A549 (cell line): ENCODE data around the gene TRERF1. TPM values are rescaled to one million over a fixed set of nuclear protein-coding genes. Genes with fewer than 3 reads are reported as not detected.

Experiments
- ATAC-seq, 2 experiments: fragments of 200-7000 bp in 1 of 2; fragments of >200 bp in 1 of 2; cut with Nextera tagmentation in 1 of 2; cut with Tn5 transposase in 1 of 2; 3 replicates each; pipeline versions ENCODE4 v1.8.0 to v1.9.1; 2018 to 2020; ENCODE audit warnings: mild to moderate bottlenecking in 1 of 2, moderate library complexity in 1 of 2
- CTCF ChIA-PET: fragments of 300-600 bp; sonication (Branson Sonifier 250); formaldehyde crosslinking; extraction: SDS; loops from one replicate; lab custom pipeline; 2021; ENCODE audit warnings: antibody characterized with exemption, inconsistent platforms; lab: Yijun Ruan, JAX
- POLR2A ChIA-PET: fragments of 350-600 bp; formaldehyde crosslinking; extraction: SDS; loops from one replicate; lab custom pipeline; 2021; ENCODE audit warnings: antibody characterized with exemption, inconsistent platforms; lab: Yijun Ruan, JAX
- DNase-seq, 2 experiments: peaks; one replicate each; pipeline versions ENCODE4 v3.0.0 to v3.0.0-alpha.2; 2011 to 2016; ENCODE audit warnings: low read depth in 1 of 2, low spot score in 1 of 2
- FAIRE-seq: peaks from 2 replicates; lab custom pipeline; 2011; peaks lifted over from hg19 to GRCh38; lab: Jason Lieb, UNC
- H3K27ac ChIP-seq, 2 experiments: fragments of >200 bp; sonication (Bioruptor Twin); formaldehyde crosslinking; 3 replicates each; pipeline ENCODE4 v1.5.1; 2016 to 2017
- H3K4me1 ChIP-seq: fragments of >200 bp; sonication (Bioruptor Twin); formaldehyde crosslinking; 3 replicates; pipeline ENCODE4 v1.6.1; 2016
- H3K4me2 ChIP-seq: fragments of >200 bp; sonication (Bioruptor Twin); formaldehyde crosslinking; 3 replicates; pipeline ENCODE4 v1.6.1; 2016
- H3K4me3 ChIP-seq: fragments of >200 bp; sonication (Bioruptor Twin); formaldehyde crosslinking; 3 replicates; pipeline ENCODE4 v1.5.1; 2016
- H3K9me3 ChIP-seq: fragments of >200 bp; sonication (Bioruptor Twin); formaldehyde crosslinking; 3 replicates; pipeline ENCODE4 v1.6.1; 2016
- BHLHE40 ChIP-seq: IDR thresholded peaks from 2 replicates; pipeline ENCODE4 v1.6.1; 2012; ENCODE audit warnings: low read depth, low read length, inconsistent platforms
- CBX8 ChIP-seq: fragments of 200-600 bp; sonication (generic); IDR thresholded peaks from 2 replicates; pipeline ENCODE4 v1.6.1; 2016
- CEBPB ChIP-seq, 2 experiments: fragments of >200 bp in 1 of 2; sonication (Bioruptor Twin) in 1 of 2; formaldehyde crosslinking in 1 of 2; IDR thresholded peaks; 2 replicates each; pipeline ENCODE4 v1.6.1; 2012 to 2016
- CHD2 ChIP-seq: fragments of 150-350 bp; IDR thresholded peaks from 2 replicates; pipeline ENCODE4 v1.6.1; 2014; ENCODE audit warnings: low read length; ENCODE audit not compliant: partially characterized antibody
- CHD4 ChIP-seq: fragments of 200-600 bp; sonication (generic); IDR thresholded peaks from 2 replicates; pipeline ENCODE4 v1.6.1; 2016; ENCODE audit warnings: antibody characterized with exemption, mild to moderate bottlenecking, borderline replicate concordance
- CTCF ChIP-seq: fragments of >200 bp; sonication (Bioruptor Twin); formaldehyde crosslinking; IDR thresholded peaks from 3 replicates; pipeline ENCODE4 v1.5.1; 2016
- EHF ChIP-seq: fragments of 250-450 bp; sonication (Bioruptor Pico); IDR thresholded peaks from 2 replicates; pipeline ENCODE4 v1.5.0; 2020; ENCODE audit warnings: mild to moderate bottlenecking
- EHMT2 ChIP-seq: fragments of 200-600 bp; sonication (generic); IDR thresholded peaks from 2 replicates; pipeline ENCODE4 v1.6.1; 2016; ENCODE audit warnings: antibody characterized with exemption, low read depth, mild to moderate bottlenecking, moderate library complexity
- EP300 ChIP-seq, 2 experiments: fragments of >200 bp; sonication (Bioruptor Twin); formaldehyde crosslinking; IDR thresholded peaks; 2 replicates in 1 of 2; 3 replicates in 1 of 2; pipeline ENCODE4 v1.6.1; 2016 to 2017
- FOSB ChIP-seq: fragments of 250-450 bp; sonication (Bioruptor Pico); IDR thresholded peaks from 2 replicates; pipeline ENCODE4 v1.5.0; 2020; ENCODE audit warnings: mild to moderate bottlenecking, moderate library complexity
- FOXS1 ChIP-seq: fragments of 250-450 bp; sonication (Bioruptor Pico); IDR thresholded peaks from 2 replicates; pipeline ENCODE4 v1.5.0; 2020; ENCODE audit warnings: mild to moderate bottlenecking, moderate library complexity
- GATA3 ChIP-seq: IDR thresholded peaks from 2 replicates; pipeline ENCODE4 v1.6.1; 2012; ENCODE audit warnings: borderline replicate concordance
- HDAC2 ChIP-seq: fragments of 200-600 bp; sonication (generic); IDR thresholded peaks from 2 replicates; pipeline ENCODE4 v1.6.1; 2016
- HOXA7 ChIP-seq: fragments of 250-450 bp; sonication (Bioruptor Pico); IDR thresholded peaks from 2 replicates; pipeline ENCODE4 v1.5.0; 2020; ENCODE audit warnings: mild to moderate bottlenecking, moderate library complexity
- HOXB13 ChIP-seq: fragments of 250-450 bp; sonication (Bioruptor Pico); IDR thresholded peaks from 2 replicates; pipeline ENCODE4 v1.5.0; 2020; ENCODE audit warnings: low read depth, mild to moderate bottlenecking, moderate library complexity
- KDM1A ChIP-seq: fragments of 200-600 bp; sonication (generic); IDR thresholded peaks from 2 replicates; pipeline ENCODE4 v1.6.1; 2016; ENCODE audit warnings: low read depth, mild to moderate bottlenecking
- KDM5A ChIP-seq: fragments of 200-600 bp; sonication (generic); IDR thresholded peaks from 2 replicates; pipeline ENCODE4 v1.6.1; 2016; ENCODE audit warnings: antibody characterized with exemption, mild to moderate bottlenecking
- MYC ChIP-seq: IDR thresholded peaks from 2 replicates; pipeline ENCODE4 v1.6.1; 2012; ENCODE audit warnings: mild to moderate bottlenecking, inconsistent platforms, low read length, improper control_type of control experiment, borderline replicate concordance
- NPAS2 ChIP-seq: fragments of 250-450 bp; sonication (Bioruptor Pico); IDR thresholded peaks from 2 replicates; pipeline ENCODE4 v1.8.0; 2022; ENCODE audit warnings: mild to moderate bottlenecking, moderate library complexity, borderline replicate concordance
- POLR2AphosphoS2 ChIP-seq: conservative IDR thresholded peaks from 2 replicates; pipeline ENCODE4 v1.6.1; 2012; ENCODE audit warnings: low read length, improper control_type of control experiment, inconsistent platforms
- RAD21 ChIP-seq, 2 experiments: fragments of >200 bp in 1 of 2; sonication (Bioruptor Twin) in 1 of 2; formaldehyde crosslinking in 1 of 2; IDR thresholded peaks in 1 of 2; conservative IDR thresholded peaks in 1 of 2; 2 replicates in 1 of 2; 3 replicates in 1 of 2; pipeline ENCODE4 v1.6.1; 2012 to 2018; ENCODE audit warnings: inconsistent platforms in 1 of 2
- RCOR1 ChIP-seq: fragments of 150-350 bp; IDR thresholded peaks from 2 replicates; pipeline ENCODE4 v1.6.1; 2014; ENCODE audit warnings: antibody characterized with exemption, low read length, low read depth
- RFX5 ChIP-seq: fragments of 450-650 bp; IDR thresholded peaks from 2 replicates; pipeline ENCODE4 v1.7.1; 2014; ENCODE audit warnings: antibody characterized with exemption, mild to moderate bottlenecking, moderate library complexity
- WGBS: methylation state at CpG from one replicate; pipeline ENCODE4 v1.1.6; 2017; ENCODE audit errors: missing lambda C conversion rate; 5-methylcytosine and 5-hydroxymethylcytosine counted together
- polyA plus RNA-seq, 4 experiments: library from polyadenylated mRNA; depleted of rRNA in 3 of 4; stranded (reverse); fragments of >200 nt; fragmentation: RNase III in 1 of 4; extraction: RNeasy Plus Mini Kit Qiagen cat#74134 plus additional on column Dnase treatment in 1 of 4; gene quantifications; 2 replicates in 3 of 4; 3 replicates in 1 of 4; pipeline ENCODE4 v1.2.3, GENCODE V29; 2011 to 2017
- TF ChIP-seq, protein P1 (sequence below): fragments of 200-600 bp; sonication (generic); IDR thresholded peaks from 2 replicates; pipeline ENCODE4 v1.6.1; 2016; ENCODE audit warnings: antibody characterized with exemption, mild to moderate bottlenecking, moderate library complexity

Gene TRERF1
- polyA plus RNA-seq, 2 of the 4 experiments (the other 2 are of a cell fraction): 2.4 to 3.5 TPM

DNA sequence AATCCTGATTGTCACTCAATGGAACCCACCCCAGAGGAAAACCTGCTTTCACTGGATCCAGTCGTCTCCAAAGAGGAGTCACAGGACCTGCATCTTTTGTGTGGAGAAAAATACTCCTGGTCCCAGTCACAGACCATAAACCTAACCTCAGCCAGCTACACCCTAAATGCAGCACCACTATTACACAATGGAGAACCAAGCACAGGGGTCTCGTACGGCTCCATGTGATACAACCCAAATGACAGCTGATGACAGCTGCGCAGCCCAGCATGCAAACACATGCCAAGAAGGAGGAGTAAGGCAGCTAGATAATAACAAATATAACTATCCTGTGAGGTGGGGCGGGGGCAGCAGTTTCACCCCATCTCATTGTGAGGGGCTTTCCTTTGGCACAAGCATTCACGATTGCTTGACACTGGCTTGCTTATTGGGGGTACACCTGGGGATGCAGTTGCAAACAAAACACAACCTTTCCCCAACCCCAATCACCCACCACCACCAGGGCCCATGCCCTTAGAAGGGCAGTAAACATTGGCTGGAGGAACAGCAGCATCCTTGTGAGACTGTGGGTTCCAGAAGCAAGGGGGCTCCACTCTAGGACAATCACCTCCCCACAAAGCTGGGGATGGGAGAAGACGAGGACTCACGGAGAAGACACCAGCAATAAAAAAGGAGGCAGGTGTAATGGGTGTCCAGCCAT is 51.5 kb downstream of the TRERF1 start:
- POLR2A ChIA-PET: no interaction called here
- CTCF ChIA-PET: no interaction called here

GRCh38 chr6:42396720-42397119 is 55.0 kb downstream of the TRERF1 start:
- H3K9me3 ChIP-seq: no peaks in the 10 kb centered on the region
- no peak overlapping the region for H3K27ac ChIP-seq
- H3K4me3 ChIP-seq: no peak overlapping the region
- ATAC-seq (no peak), DNase-seq (no peak), FAIRE-seq (no peak)
- 86% methylated on average over 3 of the region's 3 CpGs for WGBS
- TF ChIP-seq EHMT2 (no peak), RFX5 (no peak), CHD4 (no peak), RCOR1 (no peak), CHD2 (no peak), HDAC2 (no peak), CEBPB (IDR thresholded peaks at IDR 0.05) (no peak), MYC (no peak)
- ChIA-PET CTCF (interaction anchor here (1.1 kb wide), 1 partner anchor 136 kb away, joined by 3 read pairs; no protein-coding TSS in a partner anchor), POLR2A (no interaction called here)
- H3K4me1 ChIP-seq: peaks cover 7% of the 10 kb centered on the region; the same call in 2 of the 3 replicates
- H3K4me2 ChIP-seq: no peak overlapping the region

More for the DNA sequence above, 51.5 kb downstream of the TRERF1 start:
- H3K9me3 ChIP-seq: no peaks in the 10 kb centered on the region
- peaks cover 35% of the 10 kb centered on the region for H3K4me1 ChIP-seq
- no peak for ATAC-seq
- no peak for FAIRE-seq
- 89% methylated on average over 8 of the region's 8 CpGs for WGBS
- no peak overlapping the region for H3K4me3 ChIP-seq
- H3K27ac ChIP-seq: no peak overlapping the region; a peak in 1 of 6 replicates
- DNase-seq: no peak
- no peak overlapping the region for H3K4me2 ChIP-seq
- TF ChIP-seq FOXS1 (CRISPR knock-in tag) (no peak), RAD21 (conservative IDR thresholded peaks at IDR 0.05 in 1 of 2, IDR thresholded peaks at IDR 0.05 in 1 of 2) (no peak), BHLHE40 (no peak), NPAS2 (CRISPR knock-in tag) (no peak), HOXB13 (CRISPR knock-in tag) (no peak), CTCF (no peak), CBX8 (no peak), EP300 (IDR thresholded peaks at IDR 0.05) (no peak), HDAC2 (no peak), MYC (no peak), HOXA7 (CRISPR knock-in tag) (no peak), EHF (CRISPR knock-in tag) (no peak), FOSB (CRISPR knock-in tag) (no peak), KDM5A (no peak), KDM1A (no peak), GATA3 (no peak), POLR2AphosphoS2 (no peak)
- TF ChIP-seq, protein P1, sequence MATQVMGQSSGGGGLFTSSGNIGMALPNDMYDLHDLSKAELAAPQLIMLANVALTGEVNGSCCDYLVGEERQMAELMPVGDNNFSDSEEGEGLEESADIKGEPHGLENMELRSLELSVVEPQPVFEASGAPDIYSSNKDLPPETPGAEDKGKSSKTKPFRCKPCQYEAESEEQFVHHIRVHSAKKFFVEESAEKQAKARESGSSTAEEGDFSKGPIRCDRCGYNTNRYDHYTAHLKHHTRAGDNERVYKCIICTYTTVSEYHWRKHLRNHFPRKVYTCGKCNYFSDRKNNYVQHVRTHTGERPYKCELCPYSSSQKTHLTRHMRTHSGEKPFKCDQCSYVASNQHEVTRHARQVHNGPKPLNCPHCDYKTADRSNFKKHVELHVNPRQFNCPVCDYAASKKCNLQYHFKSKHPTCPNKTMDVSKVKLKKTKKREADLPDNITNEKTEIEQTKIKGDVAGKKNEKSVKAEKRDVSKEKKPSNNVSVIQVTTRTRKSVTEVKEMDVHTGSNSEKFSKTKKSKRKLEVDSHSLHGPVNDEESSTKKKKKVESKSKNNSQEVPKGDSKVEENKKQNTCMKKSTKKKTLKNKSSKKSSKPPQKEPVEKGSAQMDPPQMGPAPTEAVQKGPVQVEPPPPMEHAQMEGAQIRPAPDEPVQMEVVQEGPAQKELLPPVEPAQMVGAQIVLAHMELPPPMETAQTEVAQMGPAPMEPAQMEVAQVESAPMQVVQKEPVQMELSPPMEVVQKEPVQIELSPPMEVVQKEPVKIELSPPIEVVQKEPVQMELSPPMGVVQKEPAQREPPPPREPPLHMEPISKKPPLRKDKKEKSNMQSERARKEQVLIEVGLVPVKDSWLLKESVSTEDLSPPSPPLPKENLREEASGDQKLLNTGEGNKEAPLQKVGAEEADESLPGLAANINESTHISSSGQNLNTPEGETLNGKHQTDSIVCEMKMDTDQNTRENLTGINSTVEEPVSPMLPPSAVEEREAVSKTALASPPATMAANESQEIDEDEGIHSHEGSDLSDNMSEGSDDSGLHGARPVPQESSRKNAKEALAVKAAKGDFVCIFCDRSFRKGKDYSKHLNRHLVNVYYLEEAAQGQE: no peak
- TF ChIP-seq, all 56 proteins: peak for 0
